BE2C (cell line): ENCODE measurements around the gene IL21. TPM values are rescaled to one million over a fixed set of nuclear protein-coding genes. Genes with fewer than 3 reads are reported as not detected.

ENCODE experiments used
- DNase-seq: peaks from one replicate; pipeline ENCODE4 v3.0.0-alpha.2; 2020
- H3K27me3 ChIP-seq: fragments of 250-450 bp; sonication (Bioruptor Pico); 2 replicates; pipeline ENCODE4 v1.5.1; 2020; ENCODE audit warnings: mild to moderate bottlenecking
- H3K36me3 ChIP-seq: fragments of 250-450 bp; sonication (Bioruptor Pico); 2 replicates; pipeline ENCODE4 v1.5.1; 2020; ENCODE audit warnings: mild to moderate bottlenecking
- H3K4me1 ChIP-seq: fragments of 250-450 bp; sonication (Bioruptor Pico); 2 replicates; pipeline ENCODE4 v1.5.1; 2020
- H3K4me3 ChIP-seq: 2 replicates; pipeline ENCODE4 v1.5.1; 2011; ENCODE audit warnings: low read depth, low read length
- H3K9me3 ChIP-seq: fragments of 250-450 bp; sonication (Bioruptor Pico); 2 replicates; pipeline ENCODE4 v1.5.1; 2020
- CTCF ChIP-seq: IDR thresholded peaks from 2 replicates; pipeline ENCODE4 v1.5.1; 2012; ENCODE audit warnings: mild to moderate bottlenecking, low read depth, low read length
- polyA plus RNA-seq: library from polyadenylated mRNA; unstranded; fragments of >200 nt; gene quantifications from one replicate; pipeline ENCODE4 v1.2.1, GENCODE V29; 2012; ENCODE audit warnings: low read depth, missing spikeins; ENCODE audit not compliant: insufficient read length, insufficient read depth

Gene IL21
- polyA plus RNA-seq = not detected

GRCh38 chr4:122621016-122621507 lies at the start of gene IL21:
IL21 (minus strand) TSS chr4:122621066; CDS start chr4:122621011, 55 bp downstream.
- H3K36me3 ChIP-seq = no peaks in the 10 kb centered on the region
- no peaks in the 10 kb centered on the region for H3K9me3 ChIP-seq
- no peak for DNase-seq
- no peaks in the 10 kb centered on the region for H3K4me1 ChIP-seq
- peaks cover 6% of the 10 kb centered on the region; the same call in 1 of the 2 replicates for H3K27me3 ChIP-seq
- TF ChIP-seq CTCF = no peak
- H3K4me3 ChIP-seq = no peak within 1 kb of the TSS

GRCh38 chr4:122669911-122670738 lies 49.3 kb upstream of the IL21 start:
- H3K36me3 ChIP-seq = no peaks in the 10 kb centered on the region
- TF ChIP-seq CTCF = no peak
- H3K4me3 ChIP-seq = no peak overlapping the region
- peaks cover 9% of the 10 kb centered on the region for H3K27me3 ChIP-seq
- DNase-seq = no peak
- no peaks in the 10 kb centered on the region for H3K9me3 ChIP-seq
- H3K4me1 ChIP-seq = no peaks in the 10 kb centered on the region

- no peak for TF ChIP-seq CTCF
- H3K36me3 ChIP-seq = no peaks in the 10 kb centered on the region
- peaks cover 9% of the 10 kb centered on the region for H3K27me3 ChIP-seq
- no peaks in the 10 kb centered on the region for H3K4me1 ChIP-seq
- H3K9me3 ChIP-seq = no peaks in the 10 kb centered on the region
- no peak for DNase-seq
- no peak overlapping the region for H3K4me3 ChIP-seq
Measured at GRCh38 chr4:122668241-122668640, 47.4 kb upstream of the IL21 start.

- Histone ChIP-seq H3K4me1 (no peaks in the 10 kb centered on the region), H3K4me3 (no peak overlapping the region), H3K9me3 (no peaks in the 10 kb centered on the region), H3K27me3 (peaks cover 9% of the 10 kb centered on the region), H3K36me3 (no peaks in the 10 kb centered on the region)
- DNase-seq = no peak
- TF ChIP-seq CTCF = no peak
Measured at GRCh38 chr4:122666527-122667245, 45.8 kb upstream of the IL21 start.

- H3K27me3 ChIP-seq = peaks cover 9% of the 10 kb centered on the region
- H3K9me3 ChIP-seq = no peaks in the 10 kb centered on the region
- no peak overlapping the region for H3K4me3 ChIP-seq
- no peaks in the 10 kb centered on the region for H3K4me1 ChIP-seq
- H3K36me3 ChIP-seq = no peaks in the 10 kb centered on the region
- DNase-seq = no peak
- no peak for TF ChIP-seq CTCF
Measured at GRCh38 chr4:122665161-122665929, 44.5 kb upstream of the IL21 start.
